Calu3 (cell line): Measurements from ENCODE around the gene PPP2R2C. TPM values are rescaled to one million over a fixed set of nuclear protein-coding genes. Genes with fewer than 3 reads are reported as not detected.

ENCODE experiments used
- BruUV-seq: library from RNA; stranded (reverse); fragments of 400-500 nt; replicated peaks from 2 replicates; lab custom pipeline; 2021; lab: Mats Ljungman, UMichigan
- CTCF ChIA-PET: fragments of 300-600 bp; sonication (Branson Sonifier 250); formaldehyde crosslinking; loops from one replicate; lab custom pipeline; 2022; ENCODE audit warnings: antibody characterized with exemption; lab: Charles Lee
- DNase-seq: peaks from one replicate; pipeline ENCODE4 v3.0.0; 2022
- H3K27ac Mint-ChIP-seq: one replicate; pipeline ENCODE4 v1.8.0; 2022; ENCODE audit warnings: mixed read lengths; ENCODE audit not compliant: unreplicated experiment
- H3K27me3 Mint-ChIP-seq: one replicate; pipeline ENCODE4 v1.8.0; 2022; ENCODE audit warnings: mixed read lengths; ENCODE audit not compliant: unreplicated experiment
- H3K36me3 Mint-ChIP-seq: one replicate; pipeline ENCODE4 v1.8.0; 2022; ENCODE audit warnings: mild to moderate bottlenecking, moderate library complexity, mixed read lengths; ENCODE audit not compliant: insufficient read depth, unreplicated experiment
- H3K4me1 Mint-ChIP-seq: one replicate; pipeline ENCODE4 v1.8.0; 2022; ENCODE audit warnings: mild to moderate bottlenecking, low read depth, mixed read lengths; ENCODE audit not compliant: unreplicated experiment
- H3K4me3 Mint-ChIP-seq: one replicate; pipeline ENCODE4 v1.8.0; 2022; ENCODE audit warnings: mild to moderate bottlenecking, low read depth, moderate library complexity, mixed read lengths; ENCODE audit not compliant: unreplicated experiment
- H3K9me3 Mint-ChIP-seq: one replicate; pipeline ENCODE4 v1.8.0; 2022; ENCODE audit warnings: low read depth, mixed read lengths; ENCODE audit not compliant: unreplicated experiment
- CTCF ChIP-seq: fragments of 200-600 bp; IDR thresholded peaks from one replicate; pipeline ENCODE4 v1.8.0; 2022; ENCODE audit warnings: antibody characterized with exemption; ENCODE audit not compliant: unreplicated experiment
- intact Hi-C: fragments of 100-400 bp; cut with micrococcal nuclease; formaldehyde crosslinking; loops from one replicate; pipeline ENCODE4 v1.10.0; 2022; ENCODE audit not compliant: unreplicated experiment
- total RNA-seq: library from RNA; stranded (reverse); gene quantifications from 2 replicates; pipeline ENCODE4 v1.2.3, GENCODE V29; 2022

Gene PPP2R2C
- total RNA-seq, 1 experiment from 2014 or later: 9.4 TPM

GRCh38 chr4:6322067-6322760 is 150.2 kb downstream of the PPP2R2C start:
- no peak for DNase-seq
- Mint-ChIP-seq H3K4me3 (no peak overlapping the region), H3K27ac (no peak overlapping the region), H3K36me3 (no peaks in the 10 kb centered on the region), H3K27me3 (no peaks in the 10 kb centered on the region), H3K4me1 (no peaks in the 10 kb centered on the region), H3K9me3 (no peaks in the 10 kb centered on the region)
- intact Hi-C loops: no loop called here
- TF ChIP-seq CTCF: no peak
- CTCF ChIA-PET: no interaction called here
- no TSS peak for BruUV-seq

GRCh38 chr4:6321361-6321760 is 151.1 kb downstream of the PPP2R2C start:
- H3K36me3 Mint-ChIP-seq: no peaks in the 10 kb centered on the region
- H3K27ac Mint-ChIP-seq: no peak overlapping the region
- no peaks in the 10 kb centered on the region for H3K4me1 Mint-ChIP-seq
- no peak for TF ChIP-seq CTCF
- peaks cover 6% of the 10 kb centered on the region for H3K27me3 Mint-ChIP-seq
- no peaks in the 10 kb centered on the region for H3K9me3 Mint-ChIP-seq
- no peak overlapping the region for H3K4me3 Mint-ChIP-seq
- intact Hi-C loops: no loop called here
- CTCF ChIA-PET: no interaction called here
- no TSS peak for BruUV-seq
- DNase-seq: no peak

GRCh38 chr4:6320663-6321062 is 151.8 kb downstream of the PPP2R2C start:
- no peak for DNase-seq
- TF ChIP-seq CTCF: no peak
- no peaks in the 10 kb centered on the region for H3K36me3 Mint-ChIP-seq
- H3K27ac Mint-ChIP-seq: no peak overlapping the region
- peaks cover 8% of the 10 kb centered on the region for H3K27me3 Mint-ChIP-seq
- CTCF ChIA-PET: interaction anchor here (1.5 kb wide), 1 partner anchor 12 kb away, joined by 5 read pairs; no protein-coding TSS in a partner anchor
- H3K4me3 Mint-ChIP-seq: no peak overlapping the region
- BruUV-seq: no TSS peak
- intact Hi-C loops: no loop called here
- H3K4me1 Mint-ChIP-seq: no peaks in the 10 kb centered on the region
- no peaks in the 10 kb centered on the region for H3K9me3 Mint-ChIP-seq

- intact Hi-C loops: no loop called here
- BruUV-seq: no TSS peak
- DNase-seq: no peak
- H3K4me1 Mint-ChIP-seq: no peaks in the 10 kb centered on the region
- CTCF ChIA-PET: interaction anchor here (1.5 kb wide), 1 partner anchor 11 kb away, joined by 5 read pairs; no protein-coding TSS in a partner anchor
- no peak for TF ChIP-seq CTCF
- no peak overlapping the region for H3K4me3 Mint-ChIP-seq
- H3K9me3 Mint-ChIP-seq: no peaks in the 10 kb centered on the region
- no peak overlapping the region for H3K27ac Mint-ChIP-seq
- H3K36me3 Mint-ChIP-seq: no peaks in the 10 kb centered on the region
- peaks cover 8% of the 10 kb centered on the region for H3K27me3 Mint-ChIP-seq
Measured at GRCh38 chr4:6319530-6320150, 152.8 kb downstream of the PPP2R2C start.
